HepG2 (cell line): ENCODE results near the gene DST. TPM values are rescaled to one million over a fixed set of nuclear protein-coding genes. Genes with fewer than 3 reads are reported as not detected.

ENCODE experiments used
- CENPX ChIP-seq: sonication (generic); formaldehyde crosslinking; IDR thresholded peaks from 2 replicates; pipeline ENCODE4 v1.9.0; 2021; ENCODE audit warnings: mild to moderate bottlenecking, missing genetic modification reagents, moderate library complexity
- EED ChIP-seq: sonication (generic); formaldehyde crosslinking; IDR thresholded peaks from 2 replicates; pipeline ENCODE4 v1.5.0; 2020; ENCODE audit warnings: mild to moderate bottlenecking, missing genetic modification reagents
- GLI4 ChIP-seq: sonication (generic); formaldehyde crosslinking; IDR thresholded peaks from 2 replicates; pipeline ENCODE4 v1.5.1; 2020; ENCODE audit warnings: missing genetic modification reagents, mild to moderate bottlenecking, moderate library complexity, borderline replicate concordance
- HMGXB4 ChIP-seq, 2 experiments: sonication (generic) in 1 of 2; formaldehyde crosslinking in 1 of 2; IDR thresholded peaks; 2 replicates each; pipeline versions ENCODE4 v1.4.0 to v1.6.1; 2018 to 2020; ENCODE audit warnings: missing genetic modification reagents in 2 of 2, borderline replicate concordance in 1 of 2, low read depth in 1 of 2, mild to moderate bottlenecking in 1 of 2, missing biosample characterization in 1 of 2
- KDM2A ChIP-seq: sonication (generic); formaldehyde crosslinking; IDR thresholded peaks from 2 replicates; pipeline ENCODE4 v1.4.0; 2020; ENCODE audit warnings: low read depth, missing genetic modification reagents, borderline replicate concordance
- NKX3-1 ChIP-seq: sonication (generic); formaldehyde crosslinking; IDR thresholded peaks from 2 replicates; pipeline ENCODE4 v1.5.0; 2020; ENCODE audit warnings: missing genetic modification reagents
- PATZ1 ChIP-seq: sonication (generic); formaldehyde crosslinking; IDR thresholded peaks from 2 replicates; pipeline ENCODE4 v1.4.0; 2020; ENCODE audit warnings: missing genetic modification reagents
- RARG ChIP-seq: sonication (generic); formaldehyde crosslinking; IDR thresholded peaks from 2 replicates; pipeline ENCODE4 v1.4.0; 2020; ENCODE audit warnings: low read depth, mild to moderate bottlenecking, missing genetic modification reagents
- RXRB ChIP-seq: IDR thresholded peaks from 2 replicates; pipeline ENCODE4 v1.6.1; 2016; ENCODE audit warnings: borderline replicate concordance, missing genetic modification reagents, missing compliant biosample characterization
- SIN3A ChIP-seq: IDR thresholded peaks from 2 replicates; pipeline ENCODE4 v1.6.1; 2011; ENCODE audit warnings: low read depth, mild to moderate bottlenecking, control low read depth, low read length, borderline replicate concordance
- SMARCC2 ChIP-seq: fragments of 450-650 bp; IDR thresholded peaks from 2 replicates; pipeline ENCODE4 v1.6.1; 2017; ENCODE audit warnings: antibody characterized with exemption, mild to moderate bottlenecking
- ZMYM2 ChIP-seq: sonication (generic); formaldehyde crosslinking; IDR thresholded peaks from 2 replicates; pipeline ENCODE4 v1.8.0; 2022; ENCODE audit warnings: mild to moderate bottlenecking, missing genetic modification reagents
- ZNF18 ChIP-seq: sonication (generic); formaldehyde crosslinking; IDR thresholded peaks from 2 replicates; pipeline ENCODE4 v1.8.0; 2022; ENCODE audit warnings: mild to moderate bottlenecking, missing genetic modification reagents; ENCODE audit not compliant: insufficient replicate concordance
- ZNF430 ChIP-seq: sonication (generic); formaldehyde crosslinking; IDR thresholded peaks from 2 replicates; pipeline ENCODE4 v1.9.0; 2021; ENCODE audit warnings: mild to moderate bottlenecking, missing genetic modification reagents
- ZNF644 ChIP-seq: IDR thresholded peaks from 2 replicates; pipeline ENCODE4 v1.6.1; 2016; ENCODE audit warnings: low read depth
- ZNF713 ChIP-seq: sonication (generic); formaldehyde crosslinking; IDR thresholded peaks from 2 replicates; pipeline ENCODE4 v1.4.0; 2020; ENCODE audit warnings: mild to moderate bottlenecking, missing genetic modification reagents
- ZNF878 ChIP-seq: sonication (generic); formaldehyde crosslinking; IDR thresholded peaks from 2 replicates; pipeline ENCODE4 v1.8.1; 2023; ENCODE audit warnings: mild to moderate bottlenecking, missing genetic modification reagents, moderate library complexity
- polyA plus RNA-seq, 8 experiments: library from polyadenylated mRNA; depleted of rRNA in 3 of 8; stranded (reverse) in 7 of 8; unstranded in 1 of 8; fragments of >200 nt; fragmentation: Illumina TruSeq in 4 of 8; extraction: Trizol in 4 of 8; gene quantifications; 2 replicates each; pipeline versions ENCODE4 v1.2.1 to v1.2.3, GENCODE V29; 2011 to 2016; ENCODE audit warnings: low read depth in 4 of 8, missing spikeins in 1 of 8, mixed read lengths in 1 of 8; ENCODE audit not compliant: insufficient read depth in 1 of 8
- total RNA-seq, 5 experiments: library from RNA; depleted of rRNA; stranded (reverse); fragments of >200 nt; fragmentation: Illumina TruSeq; extraction: Trizol; gene quantifications; 2 replicates each; pipeline ENCODE4 v1.2.3, GENCODE V29; 2016; ENCODE audit warnings: low read depth in 1 of 5
- TF ChIP-seq, protein P1 (sequence below): sonication (generic); formaldehyde crosslinking; IDR thresholded peaks from 2 replicates; pipeline ENCODE4 v1.5.0; 2020; ENCODE audit warnings: missing genetic modification reagents
- TF ChIP-seq, protein P2 (sequence below): sonication (generic); formaldehyde crosslinking; IDR thresholded peaks from 2 replicates; pipeline ENCODE4 v1.4.0; 2020; ENCODE audit warnings: missing genetic modification reagents, borderline replicate concordance

The DST gene
- total and polyA plus RNA-seq, 2 of the 13 experiments (the other 11 are each of a cell fraction or from before 2014, with no cell fraction given): 64.4 to 89.0 TPM

DNA sequence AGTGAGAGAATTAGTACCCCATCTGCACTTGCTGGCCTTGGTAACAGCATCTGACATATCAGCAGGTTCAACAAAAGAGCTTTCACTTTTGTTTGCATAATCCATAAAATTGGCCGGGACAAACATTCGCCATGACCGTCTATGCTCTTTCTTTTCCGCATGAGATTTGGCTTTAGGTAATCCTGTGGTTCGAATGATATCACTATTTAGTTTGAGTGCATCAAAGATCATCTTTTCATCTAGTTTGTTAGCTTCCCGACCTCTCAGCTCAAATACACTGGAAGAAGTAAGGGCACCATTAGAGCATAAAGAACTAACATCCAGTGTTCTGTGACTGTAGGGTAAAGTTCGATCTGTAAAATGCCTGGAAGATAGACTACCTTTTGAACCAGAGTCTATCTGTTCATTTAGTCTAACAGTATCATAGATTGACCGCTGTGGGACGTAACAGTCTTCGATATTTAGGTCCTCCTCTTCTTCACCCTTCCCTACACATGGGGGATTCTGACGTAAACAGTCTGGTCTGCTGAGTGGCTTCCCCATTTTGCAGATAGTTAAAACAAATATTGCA lies 101.6 kb downstream of the DST start (continued):
- TF ChIP-seq RXRB (CRISPR knock-in tag): peak; percentile 47; the same call in 1 of the 2 replicates
- TF ChIP-seq, protein P1, sequence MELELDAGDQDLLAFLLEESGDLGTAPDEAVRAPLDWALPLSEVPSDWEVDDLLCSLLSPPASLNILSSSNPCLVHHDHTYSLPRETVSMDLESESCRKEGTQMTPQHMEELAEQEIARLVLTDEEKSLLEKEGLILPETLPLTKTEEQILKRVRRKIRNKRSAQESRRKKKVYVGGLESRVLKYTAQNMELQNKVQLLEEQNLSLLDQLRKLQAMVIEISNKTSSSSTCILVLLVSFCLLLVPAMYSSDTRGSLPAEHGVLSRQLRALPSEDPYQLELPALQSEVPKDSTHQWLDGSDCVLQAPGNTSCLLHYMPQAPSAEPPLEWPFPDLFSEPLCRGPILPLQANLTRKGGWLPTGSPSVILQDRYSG (CRISPR knock-in tag): no peak
- no peak for TF ChIP-seq GLI4 (CRISPR knock-in tag)
- TF ChIP-seq KDM2A (CRISPR knock-in tag): no peak
- TF ChIP-seq HMGXB4 (CRISPR knock-in tag; IDR thresholded peaks at IDR 0.05; ENCODE audit: borderline replicate concordance in 1 of 2, low read depth in 1 of 2): 0 out of 4 replicates have a peak, but pooled peaks of 1 of the 2 experiments have one; percentile 56
- no peak for TF ChIP-seq ZNF18
- no peak for TF ChIP-seq ZNF713
- no peak for TF ChIP-seq ZNF878 (CRISPR knock-in tag)
- no peak for TF ChIP-seq SMARCC2
- TF ChIP-seq RARG (CRISPR knock-in tag): no peak
- no peak for TF ChIP-seq ZMYM2
- TF ChIP-seq EED (CRISPR knock-in tag): no peak
- TF ChIP-seq PATZ1 (CRISPR knock-in tag): no peak
- TF ChIP-seq SIN3A: 0 out of 2 replicates have a peak, but pooled peaks have one; percentile 59
- TF ChIP-seq NKX3-1 (CRISPR knock-in tag): no peak
- TF ChIP-seq, protein P2, sequence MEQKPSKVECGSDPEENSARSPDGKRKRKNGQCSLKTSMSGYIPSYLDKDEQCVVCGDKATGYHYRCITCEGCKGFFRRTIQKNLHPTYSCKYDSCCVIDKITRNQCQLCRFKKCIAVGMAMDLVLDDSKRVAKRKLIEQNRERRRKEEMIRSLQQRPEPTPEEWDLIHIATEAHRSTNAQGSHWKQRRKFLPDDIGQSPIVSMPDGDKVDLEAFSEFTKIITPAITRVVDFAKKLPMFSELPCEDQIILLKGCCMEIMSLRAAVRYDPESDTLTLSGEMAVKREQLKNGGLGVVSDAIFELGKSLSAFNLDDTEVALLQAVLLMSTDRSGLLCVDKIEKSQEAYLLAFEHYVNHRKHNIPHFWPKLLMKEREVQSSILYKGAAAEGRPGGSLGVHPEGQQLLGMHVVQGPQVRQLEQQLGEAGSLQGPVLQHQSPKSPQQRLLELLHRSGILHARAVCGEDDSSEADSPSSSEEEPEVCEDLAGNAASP (CRISPR knock-in tag): 0 out of 2 replicates have a peak, but pooled peaks have one; percentile 35
- no peak for TF ChIP-seq ZNF430 (CRISPR knock-in tag)
- TF ChIP-seq CENPX: no peak
- no peak for TF ChIP-seq ZNF644
